Right renal pelvis (tissue), 4 donors: ENCODE results near the gene PMF1. TPM values are rescaled to one million over a fixed set of nuclear protein-coding genes. Genes with fewer than 3 reads are reported as not detected.
"Not testable (repeated sequence)": the region's sequence is repeated elsewhere in the genome, so short reads cannot be mapped to it uniquely, and the experiment has no call there.

Experiments used
- DNase-seq, 4 donors: peaks; one replicate each; pipeline ENCODE4 v3.0.0-alpha.2; 2013; ENCODE audit warnings: low read depth in 4 of 4, low spot score in 3 of 4, missing footprints in 1 of 4
- polyA plus RNA-seq, 4 donors: library from polyadenylated mRNA; unstranded; fragments of 120-200 nt; gene quantifications; one replicate each; pipeline ENCODE4 v1.2.1, GENCODE V29; 2013; ENCODE audit not compliant: insufficient read length in 4 of 4

Gene PMF1
- 10 to 100 TPM; 85.7 to 87.8 (median 86.9) TPM for polyA plus RNA-seq

GRCh38 chr1:156212833-156213643, at the start of gene PMF1:
PMF1 (plus strand) TSS chr1:156213007; CDS start chr1:156213016, 9 bp downstream.
- DNase-seq = peak; percentile 94 to 96 (median 94)

GRCh38 chr1:156163712-156164111, 49.1 kb upstream of the PMF1 start:
- DNase-seq = no peak

- no peak for DNase-seq
These were observed 48.5 kb upstream of the PMF1 start for GRCh38 chr1:156164125-156164831.

GRCh38 chr1:156165083-156165482, 47.7 kb upstream of the PMF1 start:
- no peak for DNase-seq

- DNase-seq = no peak
These were observed 45.3 kb upstream of the PMF1 start for GRCh38 chr1:156167536-156167935.

GRCh38 chr1:156172696-156173470, 39.9 kb upstream of the PMF1 start:
- no peak for DNase-seq

- DNase-seq = no peak
These were observed 36.1 kb upstream of the PMF1 start for GRCh38 chr1:156176610-156177210.

- no peak for DNase-seq
These were observed 34.7 kb upstream of the PMF1 start for GRCh38 chr1:156177919-156178654.

- DNase-seq = no peak
These were observed 32.3 kb upstream of the PMF1 start for GRCh38 chr1:156180471-156180870.

- not testable (repeated sequence) for DNase-seq
These were observed 31.3 kb upstream of the PMF1 start for GRCh38 chr1:156181391-156181924.

GRCh38 chr1:156182010-156182779, 30.6 kb upstream of the PMF1 start:
- not testable (repeated sequence) for DNase-seq

- not testable (repeated sequence) for DNase-seq
These were observed 26.2 kb upstream of the PMF1 start for GRCh38 chr1:156186347-156187177.

- DNase-seq = not testable (repeated sequence)
These were observed 22.5 kb upstream of the PMF1 start for GRCh38 chr1:156190265-156190664.

- DNase-seq = no peak
These were observed 21.4 kb upstream of the PMF1 start for GRCh38 chr1:156191292-156191964.

GRCh38 chr1:156193208-156193487, 19.7 kb upstream of the PMF1 start:
- no peak for DNase-seq

- DNase-seq = peak; percentile 97 to 99 (median 98)
These were observed 19.1 kb upstream of the PMF1 start, which contains the start of gene SLC25A44 for GRCh38 chr1:156193488-156194299. SLC25A44 (plus strand) TSS chr1:156194104; CDS start chr1:156199848, 5,744 bp downstream.

- DNase-seq = no peak
These were observed 18.5 kb upstream of the PMF1 start for GRCh38 chr1:156194300-156194652.
